Gastroesophageal sphincter (tissue), 4 donors: ENCODE data around the gene DSE. TPM values are rescaled to one million over a fixed set of nuclear protein-coding genes. Genes with fewer than 3 reads are reported as not detected.

Experiments used
- ATAC-seq: fragments of 150-250 bp; one replicate; pipeline ENCODE4 v1.9.1; 2016; ENCODE audit warnings: mild to moderate bottlenecking, moderate library complexity
- H3K27ac ChIP-seq, 4 donors: fragments of 200-600 bp; sonication (generic) in 3 of 4; 1 replicate in 3 of 4; 2 replicates in 1 of 4; pipeline ENCODE4 v1.5.1; 2016 to 2019
- H3K27me3 ChIP-seq: fragments of 200-600 bp; sonication (generic); one replicate; pipeline ENCODE4 v1.5.1; 2019
- H3K36me3 ChIP-seq, 2 donors: fragments of 200-600 bp; sonication (generic); one replicate each; pipeline ENCODE4 v1.5.1; 2019; ENCODE audit warnings: control low read depth in 1 of 2
- H3K4me1 ChIP-seq, 3 donors: fragments of 200-600 bp; sonication (generic); 1 replicate in 2 of 3; 2 replicates in 1 of 3; pipeline ENCODE4 v1.5.1; 2016 to 2019; ENCODE audit warnings: control low read depth in 2 of 3
- H3K4me3 ChIP-seq, 2 donors: fragments of 200-600 bp; sonication (generic); one replicate each; pipeline ENCODE4 v1.5.1; 2019; ENCODE audit warnings: mild to moderate bottlenecking in 1 of 2, moderate library complexity in 1 of 2
- H3K9me3 ChIP-seq, 3 donors: fragments of 200-600 bp; sonication (generic); one replicate each; pipeline ENCODE4 v1.5.1; 2017 to 2019; ENCODE audit warnings: control low read depth in 2 of 3
- EP300 ChIP-seq: sonication (generic); formaldehyde crosslinking; IDR thresholded peaks from one replicate; pipeline ENCODE4 v1.6.1; 2017; ENCODE audit warnings: antibody characterized with exemption, mild to moderate bottlenecking
- POLR2A ChIP-seq, 2 donors: fragments of 450-650 bp; IDR thresholded peaks; one replicate each; pipeline ENCODE4 v1.6.1; 2017; ENCODE audit warnings: antibody characterized with exemption in 2 of 2, mild to moderate bottlenecking in 2 of 2, moderate library complexity in 1 of 2
- POLR2AphosphoS5 ChIP-seq: sonication (generic); formaldehyde crosslinking; IDR thresholded peaks from one replicate; pipeline ENCODE4 v1.6.1; 2017; ENCODE audit warnings: antibody characterized with exemption
- WGBS, 2 donors: methylation state at CpG; one replicate each; pipeline ENCODE4 v1.1.5; 2018; ENCODE audit warnings: low coverage in 1 of 2; 5-methylcytosine and 5-hydroxymethylcytosine counted together
- total RNA-seq, 4 donors: library from RNA; depleted of rRNA; stranded (reverse); fragments of >200 nt; gene quantifications; one replicate each; pipeline ENCODE4 v1.1.0, GENCODE V29; 2016
- TF ChIP-seq, protein P1 (sequence below), 4 experiments: fragments of 200-600 bp in 2 of 4; fragments of 450-650 bp in 2 of 4; sonication (generic) in 1 of 4; IDR thresholded peaks; one replicate each; pipeline ENCODE4 v1.5.1; 2017 to 2019; ENCODE audit warnings: antibody characterized with exemption in 4 of 4, mild to moderate bottlenecking in 2 of 4, moderate library complexity in 2 of 4

DSE gene
- total RNA-seq, 4 donors from 2014 or later, result 26.3 to 45.4 (median 36.3) TPM

- peak overlapping the region; percentile 25 to 55 for H3K4me3 ChIP-seq
- peak overlapping the region in 2 of 4 donors; percentile 11 to 50 for H3K27ac ChIP-seq
- peak; percentile 65 for ATAC-seq
- H3K4me1 ChIP-seq, result peaks cover 0 to 13% (median 0%) of the 10 kb centered on the region in 3 donors
- no peaks in the 10 kb centered on the region for H3K36me3 ChIP-seq
- H3K27me3 ChIP-seq, result peaks cover 19% of the 10 kb centered on the region
- 67 to 90% methylated on average over 4 to 12 of the region's 84 CpGs for WGBS, 2 donors
- H3K9me3 ChIP-seq, result no peaks in the 10 kb centered on the region
- TF ChIP-seq POLR2A (IDR thresholded peaks at IDR 0.05) (no peak), POLR2AphosphoS5 (no peak), EP300 (no peak)
- TF ChIP-seq, protein P1, sequence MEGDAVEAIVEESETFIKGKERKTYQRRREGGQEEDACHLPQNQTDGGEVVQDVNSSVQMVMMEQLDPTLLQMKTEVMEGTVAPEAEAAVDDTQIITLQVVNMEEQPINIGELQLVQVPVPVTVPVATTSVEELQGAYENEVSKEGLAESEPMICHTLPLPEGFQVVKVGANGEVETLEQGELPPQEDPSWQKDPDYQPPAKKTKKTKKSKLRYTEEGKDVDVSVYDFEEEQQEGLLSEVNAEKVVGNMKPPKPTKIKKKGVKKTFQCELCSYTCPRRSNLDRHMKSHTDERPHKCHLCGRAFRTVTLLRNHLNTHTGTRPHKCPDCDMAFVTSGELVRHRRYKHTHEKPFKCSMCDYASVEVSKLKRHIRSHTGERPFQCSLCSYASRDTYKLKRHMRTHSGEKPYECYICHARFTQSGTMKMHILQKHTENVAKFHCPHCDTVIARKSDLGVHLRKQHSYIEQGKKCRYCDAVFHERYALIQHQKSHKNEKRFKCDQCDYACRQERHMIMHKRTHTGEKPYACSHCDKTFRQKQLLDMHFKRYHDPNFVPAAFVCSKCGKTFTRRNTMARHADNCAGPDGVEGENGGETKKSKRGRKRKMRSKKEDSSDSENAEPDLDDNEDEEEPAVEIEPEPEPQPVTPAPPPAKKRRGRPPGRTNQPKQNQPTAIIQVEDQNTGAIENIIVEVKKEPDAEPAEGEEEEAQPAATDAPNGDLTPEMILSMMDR (IDR thresholded peaks at IDR 0.05), result no peak
These were observed 91.5 kb downstream of the DSE start for GRCh38 chr6:116461932-116462885.

DNA sequence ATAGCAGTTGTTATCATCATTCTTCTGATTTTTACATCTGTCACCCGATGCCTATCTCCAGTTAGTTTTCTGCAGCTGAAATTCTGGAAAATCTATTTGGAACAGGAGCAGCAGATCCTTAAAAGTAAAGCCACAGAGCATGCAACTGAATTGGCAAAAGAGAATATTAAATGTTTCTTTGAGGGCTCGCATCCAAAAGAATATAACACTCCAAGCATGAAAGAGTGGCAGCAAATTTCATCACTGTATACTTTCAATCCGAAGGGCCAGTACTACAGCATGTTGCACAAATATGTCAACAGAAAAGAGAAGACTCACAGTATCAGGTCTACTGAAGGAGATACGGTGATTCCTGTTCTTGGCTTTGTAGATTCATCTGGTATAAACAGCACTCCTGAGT lies 92.6 kb downstream of the DSE start:
- Histone ChIP-seq H3K27ac (no peak overlapping the region), H3K9me3 (no peaks in the 10 kb centered on the region), H3K4me3 (no peak overlapping the region), H3K36me3 (no peaks in the 10 kb centered on the region), H3K4me1 (peaks cover 0 to 13% (median 0%) of the 10 kb centered on the region in 3 donors), H3K27me3 (peaks cover 19% of the 10 kb centered on the region)
- WGBS, 2 donors, result 94 to 100% methylated on average over 4 of the region's 4 CpGs
- no peak for TF ChIP-seq POLR2A (IDR thresholded peaks at IDR 0.05)
- no peak for ATAC-seq

- H3K27ac ChIP-seq, result no peak overlapping the region
- no peaks in the 10 kb centered on the region for H3K9me3 ChIP-seq
- peak; percentile 23 for ATAC-seq
- no peaks in the 10 kb centered on the region for H3K36me3 ChIP-seq
- H3K4me1 ChIP-seq, result peaks cover 0 to 13% (median 0%) of the 10 kb centered on the region in 3 donors
- peaks cover 19% of the 10 kb centered on the region for H3K27me3 ChIP-seq
- no peak overlapping the region for H3K4me3 ChIP-seq
- 72 to 79% methylated on average over 5 of the region's 5 CpGs for WGBS, 2 donors
- TF ChIP-seq EP300, result no peak
- TF ChIP-seq POLR2AphosphoS5, result no peak
- TF ChIP-seq, protein P1 (IDR thresholded peaks at IDR 0.05), result no peak
- no peak for TF ChIP-seq POLR2A (IDR thresholded peaks at IDR 0.05)
These were observed 94.5 kb downstream of the DSE start for GRCh38 chr6:116465246-116465645.

- Histone ChIP-seq H3K27me3 (peaks cover 12% of the 10 kb centered on the region), H3K27ac (no peak overlapping the region), H3K9me3 (no peaks in the 10 kb centered on the region), H3K36me3 (no peaks in the 10 kb centered on the region), H3K4me3 (no peak overlapping the region), H3K4me1 (peaks cover 0 to 6% (median 0%) of the 10 kb centered on the region in 3 donors)
- 93 to 100% methylated on average over 1 of the region's 1 CpG for WGBS, 2 donors
- no peak for ATAC-seq
- no peak for TF ChIP-seq EP300
These were observed 96.3 kb downstream of the DSE start for GRCh38 chr6:116467096-116467495.

GRCh38 chr6:116467514-116467913 lies 96.8 kb downstream of the DSE start:
- peaks cover 8% of the 10 kb centered on the region for H3K27me3 ChIP-seq
- no peaks in the 10 kb centered on the region for H3K36me3 ChIP-seq
- ATAC-seq, result no peak
- H3K9me3 ChIP-seq, result no peaks in the 10 kb centered on the region
- TF ChIP-seq POLR2AphosphoS5 (no peak), POLR2A (IDR thresholded peaks at IDR 0.05) (no peak), EP300 (no peak)
- TF ChIP-seq, protein P1 (IDR thresholded peaks at IDR 0.05), result no peak
- H3K27ac ChIP-seq, result no peak overlapping the region
- peaks cover 0 to 1% (median 0%) of the 10 kb centered on the region in 3 donors for H3K4me1 ChIP-seq
- H3K4me3 ChIP-seq, result no peak overlapping the region

GRCh38 chr6:116468293-116468692 lies 97.5 kb downstream of the DSE start:
- WGBS, 2 donors, result 36 to 100% methylated on average over 1 of the region's 1 CpG
- TF ChIP-seq POLR2A (IDR thresholded peaks at IDR 0.05), result no peak
- no peak for TF ChIP-seq POLR2AphosphoS5
- TF ChIP-seq EP300, result no peak
- TF ChIP-seq, protein P1 (IDR thresholded peaks at IDR 0.05), result no peak
- ATAC-seq, result no peak

More at GRCh38 chr6:116468293-116468692, 97.5 kb downstream of the DSE start:
- no peaks in the 10 kb centered on the region for H3K9me3 ChIP-seq
- H3K36me3 ChIP-seq, result no peaks in the 10 kb centered on the region
- H3K4me1 ChIP-seq, result no peaks in the 10 kb centered on the region
- H3K27ac ChIP-seq, result no peak overlapping the region
- H3K4me3 ChIP-seq, result no peak overlapping the region
- no peaks in the 10 kb centered on the region for H3K27me3 ChIP-seq
